Ishikawa (cell line): ENCODE measurements around the gene LAIR1.

Source experiments
- CEBPB ChIP-seq: IDR thresholded peaks from 2 replicates; pipeline ENCODE4 v1.6.1; 2012
- EP300 ChIP-seq: IDR thresholded peaks from 2 replicates; pipeline ENCODE4 v1.6.1; 2012; ENCODE audit warnings: borderline replicate concordance
- NFIC ChIP-seq: IDR thresholded peaks from 2 replicates; pipeline ENCODE4 v1.6.1; 2012
- RAD21 ChIP-seq: IDR thresholded peaks from 2 replicates; pipeline ENCODE4 v1.6.1; 2012; ENCODE audit warnings: low read depth
- TAF1 ChIP-seq: IDR thresholded peaks from 2 replicates; pipeline ENCODE4 v1.6.1; 2012; ENCODE audit warnings: low read depth, mild to moderate bottlenecking
- TEAD4 ChIP-seq: IDR thresholded peaks from 2 replicates; pipeline ENCODE4 v1.6.1; 2012
- TF ChIP-seq, protein P1 (sequence below): IDR thresholded peaks from 2 replicates; pipeline ENCODE4 v1.6.1; 2012; ENCODE audit warnings: low read depth, mild to moderate bottlenecking
- TF ChIP-seq, protein P2 (sequence below): IDR thresholded peaks from 2 replicates; pipeline ENCODE4 v1.6.1; 2012

DNA sequence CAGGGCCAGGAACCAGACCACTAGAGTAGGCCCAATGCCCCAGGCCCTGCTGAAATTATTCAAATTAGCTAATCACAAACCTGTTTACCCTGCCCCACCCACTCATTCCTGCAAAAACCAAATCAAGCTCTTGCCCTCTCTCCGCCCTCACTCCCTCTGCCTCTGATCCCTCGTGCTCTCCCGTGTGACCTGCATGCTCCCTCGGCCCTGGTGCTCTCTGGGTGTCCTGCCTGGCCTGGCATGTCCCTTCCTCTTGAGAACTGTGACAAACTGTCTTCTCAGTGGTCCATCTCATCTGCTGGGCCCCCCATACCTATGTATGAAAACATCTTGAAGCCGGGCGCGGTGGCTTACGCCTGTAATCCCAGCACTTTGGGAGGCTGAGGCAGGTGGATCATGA lies 38.3 kb upstream of the LAIR1 start:
- TF ChIP-seq CEBPB (no peak), TAF1 (no peak), EP300 (no peak), TEAD4 (no peak), NFIC (no peak), RAD21 (no peak)
- TF ChIP-seq, protein P1, sequence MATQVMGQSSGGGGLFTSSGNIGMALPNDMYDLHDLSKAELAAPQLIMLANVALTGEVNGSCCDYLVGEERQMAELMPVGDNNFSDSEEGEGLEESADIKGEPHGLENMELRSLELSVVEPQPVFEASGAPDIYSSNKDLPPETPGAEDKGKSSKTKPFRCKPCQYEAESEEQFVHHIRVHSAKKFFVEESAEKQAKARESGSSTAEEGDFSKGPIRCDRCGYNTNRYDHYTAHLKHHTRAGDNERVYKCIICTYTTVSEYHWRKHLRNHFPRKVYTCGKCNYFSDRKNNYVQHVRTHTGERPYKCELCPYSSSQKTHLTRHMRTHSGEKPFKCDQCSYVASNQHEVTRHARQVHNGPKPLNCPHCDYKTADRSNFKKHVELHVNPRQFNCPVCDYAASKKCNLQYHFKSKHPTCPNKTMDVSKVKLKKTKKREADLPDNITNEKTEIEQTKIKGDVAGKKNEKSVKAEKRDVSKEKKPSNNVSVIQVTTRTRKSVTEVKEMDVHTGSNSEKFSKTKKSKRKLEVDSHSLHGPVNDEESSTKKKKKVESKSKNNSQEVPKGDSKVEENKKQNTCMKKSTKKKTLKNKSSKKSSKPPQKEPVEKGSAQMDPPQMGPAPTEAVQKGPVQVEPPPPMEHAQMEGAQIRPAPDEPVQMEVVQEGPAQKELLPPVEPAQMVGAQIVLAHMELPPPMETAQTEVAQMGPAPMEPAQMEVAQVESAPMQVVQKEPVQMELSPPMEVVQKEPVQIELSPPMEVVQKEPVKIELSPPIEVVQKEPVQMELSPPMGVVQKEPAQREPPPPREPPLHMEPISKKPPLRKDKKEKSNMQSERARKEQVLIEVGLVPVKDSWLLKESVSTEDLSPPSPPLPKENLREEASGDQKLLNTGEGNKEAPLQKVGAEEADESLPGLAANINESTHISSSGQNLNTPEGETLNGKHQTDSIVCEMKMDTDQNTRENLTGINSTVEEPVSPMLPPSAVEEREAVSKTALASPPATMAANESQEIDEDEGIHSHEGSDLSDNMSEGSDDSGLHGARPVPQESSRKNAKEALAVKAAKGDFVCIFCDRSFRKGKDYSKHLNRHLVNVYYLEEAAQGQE, result no peak
- TF ChIP-seq, protein P2, sequence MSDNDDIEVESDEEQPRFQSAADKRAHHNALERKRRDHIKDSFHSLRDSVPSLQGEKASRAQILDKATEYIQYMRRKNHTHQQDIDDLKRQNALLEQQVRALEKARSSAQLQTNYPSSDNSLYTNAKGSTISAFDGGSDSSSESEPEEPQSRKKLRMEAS, result no peak
